ENCODE data around the gene KCNQ1. TPM values are rescaled to one million over a fixed set of nuclear protein-coding genes. Genes with fewer than 3 reads are reported as not detected.

KCNQ1 gene
- total RNA-seq, 1 donor, result 1.1 TPM

- no peak for DNase-seq (ENCODE audit: low read depth in 2 of 3, low spot score in 2 of 3)
Measured at GRCh38 chr11:2424811-2425495, 19.9 kb upstream of the KCNQ1 start.

- DNase-seq (ENCODE audit: low read depth in 2 of 3, low spot score in 2 of 3), result no peak
Measured at GRCh38 chr11:2425506-2425905, 19.3 kb upstream of the KCNQ1 start.

- DNase-seq (ENCODE audit: low read depth in 2 of 3, low spot score in 2 of 3), result no peak
Measured at GRCh38 chr11:2426221-2426620, 18.6 kb upstream of the KCNQ1 start.

GRCh38 chr11:2426826-2427521 is 17.8 kb upstream of the KCNQ1 start:
- DNase-seq (ENCODE audit: low read depth in 2 of 3, low spot score in 2 of 3), result no peak

GRCh38 chr11:2427721-2428321 is 17.0 kb upstream of the KCNQ1 start:
- DNase-seq (ENCODE audit: low read depth in 2 of 3, low spot score in 2 of 3), result no peak

- peak; percentile 69 to 87 (median 75) for DNase-seq (ENCODE audit: low read depth in 2 of 3, low spot score in 2 of 3)
Measured at GRCh38 chr11:2428322-2428795, 16.4 kb upstream of the KCNQ1 start.

GRCh38 chr11:2431395-2431794 is 13.4 kb upstream of the KCNQ1 start:
- no peak for DNase-seq (ENCODE audit: low read depth in 2 of 3, low spot score in 2 of 3)

- no peak for DNase-seq (ENCODE audit: low read depth in 2 of 3, low spot score in 2 of 3)
Measured at GRCh38 chr11:2432171-2432621, 12.6 kb upstream of the KCNQ1 start.

GRCh38 chr11:2432628-2433071 is 12.2 kb upstream of the KCNQ1 start:
- no peak for DNase-seq (ENCODE audit: low read depth in 2 of 3, low spot score in 2 of 3)

- no peak for DNase-seq (ENCODE audit: low read depth in 2 of 3, low spot score in 2 of 3)
Measured at GRCh38 chr11:2433106-2433925, 11.5 kb upstream of the KCNQ1 start.

GRCh38 chr11:2434008-2434407 is 10.8 kb upstream of the KCNQ1 start:
- no peak for DNase-seq (ENCODE audit: low read depth in 2 of 3, low spot score in 2 of 3)

- DNase-seq (ENCODE audit: low read depth in 2 of 3, low spot score in 2 of 3), result no peak
Measured at GRCh38 chr11:2434506-2435255, 10.1 kb upstream of the KCNQ1 start.

GRCh38 chr11:2435288-2436012 is 9.4 kb upstream of the KCNQ1 start:
- DNase-seq (ENCODE audit: low read depth in 2 of 3, low spot score in 2 of 3), result no peak

GRCh38 chr11:2436013-2436520 is 8.7 kb upstream of the KCNQ1 start:
- DNase-seq (ENCODE audit: low read depth in 2 of 3, low spot score in 2 of 3), result no peak

GRCh38 chr11:2436521-2437031 is 8.2 kb upstream of the KCNQ1 start:
- no peak for DNase-seq (ENCODE audit: low read depth in 2 of 3, low spot score in 2 of 3)

GRCh38 chr11:2437516-2437915 is 7.3 kb upstream of the KCNQ1 start:
- no peak for DNase-seq (ENCODE audit: low read depth in 2 of 3, low spot score in 2 of 3)

GRCh38 chr11:2439820-2440219 is 5.0 kb upstream of the KCNQ1 start:
- DNase-seq (ENCODE audit: low read depth in 2 of 3, low spot score in 2 of 3), result no peak

- peak in 1 of 3 donors; percentile 25 for DNase-seq (ENCODE audit: low read depth in 2 of 3, low spot score in 2 of 3)
Measured at GRCh38 chr11:2440646-2441045, 4.2 kb upstream of the KCNQ1 start.

GRCh38 chr11:2441171-2441570 is 3.6 kb upstream of the KCNQ1 start:
- DNase-seq (ENCODE audit: low read depth in 2 of 3, low spot score in 2 of 3), result no peak
